Measurements from ENCODE around the gene CCDC188.

Gene CCDC188

GRCh38 chr22:20116376-20116950, 34.4 kb downstream of the CCDC188 start:
- no peak for DNase-seq

- DNase-seq = no peak
Observed at GRCh38 chr22:20115691-20116375, 35.0 kb downstream of the CCDC188 start, which contains the start of gene RANBP1. Gene RANBP1, plus strand, starts transcription at chr22:20116104. Its CDS starts 81 bp downstream, at chr22:20116185.

DNA sequence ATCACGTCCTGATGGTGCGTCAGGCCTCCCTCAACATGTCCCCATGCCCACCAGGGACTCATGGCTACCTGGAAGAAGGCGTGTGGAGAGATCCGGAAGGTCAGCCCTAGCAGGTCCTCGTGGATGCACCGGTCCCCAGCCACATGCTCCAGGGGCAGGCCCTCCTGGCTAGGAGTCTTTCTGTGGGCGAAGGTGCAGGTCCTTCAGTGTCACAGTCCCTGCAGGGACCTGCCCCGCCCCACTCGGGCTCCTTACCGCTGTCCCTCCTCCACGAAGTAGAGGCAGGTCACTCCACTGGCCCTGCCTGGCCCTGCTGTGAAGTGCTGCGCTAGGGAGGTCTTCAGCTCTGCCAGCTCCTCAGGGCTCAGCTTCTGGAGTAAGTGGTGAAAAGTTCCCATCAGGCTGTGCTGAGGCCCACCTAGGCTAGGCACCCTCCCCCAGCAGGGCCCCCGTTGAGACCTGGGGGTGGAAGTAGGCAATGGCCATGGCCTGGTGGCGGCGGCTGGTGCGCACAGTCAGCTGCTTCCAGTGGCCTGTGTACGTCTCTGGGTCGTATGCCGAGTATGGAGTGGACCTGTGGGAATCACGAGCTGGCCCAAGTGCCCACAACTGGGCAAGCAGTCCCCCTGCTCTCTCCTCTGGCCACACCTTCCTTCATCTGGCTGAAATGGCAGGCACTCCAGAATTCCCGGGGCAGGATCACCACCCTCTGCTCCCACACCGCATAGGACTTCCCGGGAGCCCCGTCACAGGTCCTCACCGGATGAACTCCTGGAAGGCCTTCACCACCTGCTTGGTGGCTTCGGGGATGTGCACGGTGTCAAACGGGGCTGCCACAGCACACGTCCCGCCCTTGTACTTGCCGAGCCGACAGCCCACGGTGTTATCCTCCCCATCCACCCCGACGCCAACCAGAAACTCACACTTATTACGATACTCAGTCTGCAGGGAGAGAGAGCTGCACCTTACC, 36.1 kb downstream of the CCDC188 start:
- DNase-seq = no peak

GRCh38 chr22:20113551-20114310, 37.1 kb downstream of the CCDC188 start:
- no peak for DNase-seq

DNA sequence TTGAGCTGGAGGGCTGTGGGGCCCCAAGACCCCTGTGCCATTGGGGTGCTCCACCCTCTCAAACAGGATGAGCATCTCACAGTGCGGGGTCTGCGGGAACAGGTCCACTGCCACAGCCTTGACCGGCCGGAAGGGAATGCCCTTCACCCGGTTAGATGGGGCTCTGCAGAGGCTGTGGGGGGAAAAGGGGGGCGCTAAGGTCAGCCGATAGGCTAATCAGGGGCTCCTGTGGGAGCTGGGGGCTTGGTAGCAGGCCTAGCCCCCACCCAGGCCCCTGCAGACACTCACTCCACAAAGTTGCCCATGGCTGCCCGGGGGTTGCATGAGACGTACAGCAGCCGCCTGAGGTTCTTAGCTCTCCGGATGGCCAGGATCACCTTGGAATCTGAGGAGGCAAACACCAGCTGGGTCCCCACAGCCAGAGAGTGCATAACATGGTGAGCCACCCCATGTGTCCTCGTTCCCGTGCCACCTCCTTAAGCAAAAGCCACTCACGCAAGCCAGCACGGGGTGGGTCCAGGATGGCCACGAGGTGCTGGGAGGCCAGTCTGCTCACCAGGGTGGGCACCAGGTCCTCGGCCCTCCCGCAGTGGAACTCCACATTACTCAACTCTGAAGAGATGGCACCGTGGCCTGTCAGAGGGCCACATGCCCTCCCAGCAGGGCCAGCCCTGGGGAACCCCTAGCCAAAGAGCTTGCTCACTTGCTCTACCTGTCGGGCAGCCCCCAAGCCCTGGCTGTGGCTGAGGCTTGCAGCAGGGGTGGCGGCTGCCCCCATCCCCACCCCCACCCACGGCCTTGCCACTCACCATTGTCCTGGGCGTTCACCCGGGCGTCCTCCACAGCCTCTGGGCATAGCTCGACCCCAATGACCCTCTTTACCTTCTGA, 38.0 kb downstream of the CCDC188 start:
- DNase-seq = no peak

DNA sequence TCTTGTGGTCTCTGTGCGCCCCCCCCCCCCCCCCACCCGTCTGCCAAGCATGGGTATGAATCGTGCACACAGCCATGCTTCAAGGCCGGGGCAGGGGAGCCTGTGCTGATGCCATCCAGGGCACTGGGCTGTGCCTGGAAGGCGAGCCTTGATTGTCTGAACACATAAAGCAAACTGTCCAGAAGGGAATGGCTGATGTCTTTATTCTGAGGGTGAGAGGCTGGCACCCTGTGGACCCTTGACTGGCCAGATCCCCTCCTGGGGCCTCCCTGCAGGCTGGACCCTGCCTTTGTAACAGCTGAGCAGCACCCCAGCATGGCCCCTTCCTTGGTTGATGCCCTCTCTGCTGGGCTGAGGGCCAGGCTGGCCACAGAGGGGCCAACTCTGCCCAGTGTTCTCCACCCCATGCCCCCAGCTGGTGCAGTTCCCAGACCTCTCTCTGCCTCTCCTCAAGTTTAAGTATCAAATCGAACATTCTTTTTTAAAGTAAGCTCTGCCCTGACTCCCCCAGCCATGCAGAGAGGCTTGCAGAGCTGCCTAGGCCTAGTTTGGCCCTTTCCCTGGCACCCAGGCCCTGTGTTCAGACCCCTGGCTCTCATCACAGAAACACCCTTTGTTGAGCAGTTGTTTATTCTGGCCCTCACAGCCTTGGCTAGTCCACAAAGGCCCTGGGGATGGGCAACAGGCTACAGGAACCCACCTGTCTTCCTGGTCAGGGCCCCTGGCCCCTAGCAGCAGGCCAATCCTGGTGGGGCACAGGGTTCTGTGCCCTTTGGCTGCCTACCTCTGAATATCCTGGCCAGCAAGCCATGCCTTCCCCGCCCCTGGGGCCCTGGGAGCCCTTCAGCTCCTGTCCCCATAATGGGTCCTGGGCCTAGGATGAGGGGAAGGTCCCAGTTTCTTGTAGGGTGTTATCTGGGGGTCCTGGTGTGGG, 38.9 kb downstream of the CCDC188 start:
- DNase-seq = no peak

DNA sequence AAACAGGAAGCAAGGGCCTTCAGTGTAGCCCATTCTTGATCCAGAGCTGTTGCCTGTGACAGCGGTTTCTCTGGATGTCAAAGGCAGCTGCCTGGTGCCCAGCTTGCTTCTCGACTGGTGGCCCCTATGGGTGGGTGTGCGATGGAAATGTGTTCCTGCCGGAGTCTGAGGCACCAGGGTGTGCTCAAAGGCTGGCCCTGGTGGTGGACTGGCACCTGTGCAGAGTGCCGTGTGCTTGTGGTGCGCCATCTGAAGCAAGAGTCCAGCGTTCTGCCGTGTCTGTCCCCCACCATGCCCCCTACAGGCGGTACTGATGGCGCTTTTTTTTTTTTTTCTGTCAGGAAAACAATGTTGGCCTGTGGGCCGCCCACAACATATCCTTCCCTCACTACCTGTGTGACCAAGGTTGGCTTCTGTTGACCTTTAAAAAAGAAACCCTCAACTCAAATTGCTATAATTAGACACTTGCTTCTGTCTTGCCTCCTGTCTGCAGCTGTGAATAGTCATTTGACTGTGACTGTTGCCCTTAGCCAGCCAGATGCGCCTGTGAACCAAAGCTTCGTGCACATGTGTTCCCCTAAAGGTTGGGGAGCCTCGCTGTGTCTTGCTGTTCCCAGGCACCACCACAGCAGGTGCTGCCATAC, 39.7 kb downstream of the CCDC188 start:
- DNase-seq = no peak

DNA sequence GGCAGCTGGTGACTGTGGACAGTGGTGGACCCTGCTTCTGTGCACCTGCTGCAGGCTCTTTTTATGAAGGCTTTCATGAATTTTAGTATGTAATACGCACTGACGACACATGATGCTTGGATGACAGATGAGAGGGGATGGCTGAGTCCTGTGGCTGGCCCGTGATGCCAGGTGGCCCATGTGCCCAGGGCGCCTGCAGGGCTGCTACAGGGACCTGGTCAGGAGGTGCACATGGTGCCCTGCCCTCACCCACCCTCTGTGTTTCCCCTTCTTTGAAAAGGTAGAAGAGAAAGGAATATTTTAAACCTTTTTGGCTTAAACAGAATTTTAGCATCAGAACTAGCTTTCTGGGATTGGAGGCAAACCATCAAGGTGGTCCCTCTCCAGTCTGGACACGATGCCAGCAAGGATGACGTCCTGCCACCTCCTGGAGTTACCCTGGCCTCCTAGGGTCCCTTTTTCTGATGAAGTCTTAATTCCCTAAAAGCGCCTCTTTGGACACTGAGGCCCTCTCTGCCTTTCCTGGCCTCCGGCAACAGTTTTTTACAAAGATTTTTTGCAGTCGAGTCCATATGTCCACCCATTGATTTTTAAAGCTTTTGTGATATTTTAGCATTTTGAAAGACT, 40.4 kb downstream of the CCDC188 start:
- no peak for DNase-seq

GRCh38 chr22:20109411-20110358, 41.2 kb downstream of the CCDC188 start:
- DNase-seq = no peak

DNA sequence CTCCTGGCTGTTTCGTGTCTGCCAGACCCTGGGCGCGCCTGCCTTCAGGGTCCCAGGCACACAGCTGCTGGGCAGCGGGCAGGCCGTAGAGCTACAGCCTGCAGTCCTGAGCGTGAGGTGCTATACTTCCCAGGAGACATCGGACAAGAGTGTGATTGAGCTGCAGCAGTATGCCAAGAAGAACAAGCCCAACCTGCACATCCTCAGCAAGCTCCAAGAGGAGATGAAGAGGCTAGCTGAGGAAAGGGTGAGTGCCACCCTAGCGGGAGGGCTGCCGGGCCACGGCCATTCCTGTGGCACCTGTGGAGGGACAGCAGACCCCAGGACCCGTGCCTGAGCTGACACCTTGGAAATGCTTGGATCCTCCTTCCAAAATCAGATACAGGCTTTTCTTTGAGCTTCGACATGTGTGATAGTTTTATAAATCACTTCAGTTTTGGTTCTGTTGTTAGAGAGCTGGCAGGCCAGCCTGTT, 42.1 kb downstream of the CCDC188 start:
- DNase-seq = no peak

- DNase-seq = no peak
Observed at GRCh38 chr22:20107951-20108756, 42.7 kb downstream of the CCDC188 start.

DNA sequence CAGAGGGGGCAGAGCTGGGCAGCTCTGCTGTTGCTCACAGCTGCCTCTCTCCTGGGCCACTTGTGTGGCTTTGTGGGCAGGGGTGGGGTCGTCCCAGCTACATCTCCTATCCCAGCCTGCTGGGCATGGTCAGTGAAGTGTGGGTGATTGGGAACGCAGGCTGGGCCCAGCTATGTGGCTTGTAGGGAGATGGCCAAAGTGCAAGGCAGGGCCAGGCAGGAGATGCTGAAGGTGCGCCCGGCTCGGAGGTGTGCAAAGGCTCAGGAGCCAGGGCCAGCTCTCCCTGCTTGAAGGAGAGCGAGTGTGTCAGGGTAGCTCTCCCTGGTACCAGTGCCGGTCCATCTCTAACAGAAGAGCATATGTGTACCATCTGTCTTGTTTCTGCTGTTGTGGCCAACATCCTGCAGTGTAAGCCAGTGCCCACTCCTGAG, 43.4 kb downstream of the CCDC188 start:
- DNase-seq = no peak

DNA sequence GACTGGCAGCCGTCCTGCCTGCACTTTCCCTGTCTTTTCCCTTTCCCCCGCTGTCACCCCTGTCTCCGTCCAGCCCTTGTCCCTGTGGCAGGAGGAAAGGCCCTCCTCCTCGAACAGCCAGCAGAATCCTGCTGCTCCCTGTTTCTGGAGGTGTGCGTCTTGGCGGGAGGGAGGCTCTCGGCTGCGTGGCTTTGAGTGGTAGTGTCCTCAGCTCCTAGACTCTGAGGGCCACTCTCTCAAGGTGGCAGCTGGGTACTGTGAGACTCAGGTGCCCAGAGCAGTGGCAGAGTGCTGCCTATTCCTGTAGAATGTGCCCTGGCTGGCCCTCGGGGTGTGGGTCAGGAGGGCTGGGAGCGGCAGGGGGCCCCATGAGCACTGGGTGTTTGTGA, 44.0 kb downstream of the CCDC188 start:
- DNase-seq = no peak

DNA sequence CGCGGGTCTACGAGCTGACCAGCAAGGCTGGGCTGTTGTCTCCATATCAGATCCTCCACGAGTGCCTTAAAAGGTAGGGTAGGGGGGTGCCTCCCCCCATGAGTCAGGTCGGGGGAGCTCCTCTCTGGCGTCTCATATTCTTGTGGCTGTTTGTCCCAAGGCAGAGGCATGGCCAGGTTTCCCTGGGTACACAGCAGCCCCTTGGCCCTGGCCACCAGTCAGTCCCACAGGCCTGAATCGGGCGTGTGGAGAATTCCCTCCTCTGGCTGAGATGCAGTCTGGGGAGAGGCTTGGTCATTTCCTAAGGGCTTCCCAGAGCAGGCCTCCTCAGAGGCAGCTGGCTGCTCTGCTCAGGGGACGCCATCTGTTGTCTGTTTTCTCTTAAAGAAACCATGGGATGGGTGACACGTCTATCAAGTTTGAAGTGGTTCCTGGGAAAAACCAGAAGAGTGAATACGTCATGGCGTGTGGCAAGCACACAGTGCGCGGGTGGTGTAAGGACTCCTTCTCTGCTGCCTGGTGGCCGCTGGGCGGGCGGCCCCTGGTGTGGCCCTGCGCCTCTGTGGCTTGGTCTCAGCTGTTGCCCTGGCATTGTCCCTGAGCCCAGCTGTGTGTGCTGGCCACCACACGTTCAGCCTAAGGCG, 44.5 kb downstream of the CCDC188 start:
- DNase-seq = no peak

DNA sequence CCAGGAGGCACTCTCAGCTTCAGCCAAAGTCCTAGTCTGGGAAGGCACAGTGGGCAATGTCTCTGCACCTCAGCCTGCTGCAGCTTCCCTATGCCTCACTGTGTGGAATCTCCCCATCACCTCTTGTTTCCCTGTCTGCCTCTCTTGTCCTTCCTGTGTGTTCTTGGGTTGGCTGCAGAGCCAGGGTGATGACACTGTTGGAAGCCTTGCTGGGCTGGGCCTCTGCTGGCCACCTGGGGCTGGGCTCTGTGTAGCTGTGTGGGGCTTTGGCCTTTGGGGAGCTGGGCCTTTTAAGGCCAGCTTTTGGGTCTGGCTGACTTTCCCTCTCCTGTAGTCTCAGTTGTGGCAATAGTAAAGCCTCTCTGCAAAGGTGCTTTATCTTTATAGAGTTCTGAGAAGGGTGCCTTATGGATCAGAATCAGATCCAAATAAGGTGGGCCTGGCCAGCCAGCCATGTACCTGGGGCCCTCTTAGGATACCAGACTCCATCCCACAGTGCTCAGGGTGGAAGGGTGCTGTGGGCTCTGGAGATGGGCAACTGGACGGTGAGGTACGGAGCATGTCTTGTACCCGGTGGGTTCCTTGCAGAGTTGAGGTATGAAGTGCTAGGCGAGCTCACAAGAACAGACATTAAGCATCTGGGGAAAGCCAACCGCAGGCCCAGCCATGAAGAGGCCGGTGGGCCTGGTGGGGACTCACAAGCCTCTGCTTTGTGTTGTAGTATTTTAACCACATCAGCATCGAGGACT, 45.2 kb downstream of the CCDC188 start:
- no peak for DNase-seq

GRCh38 chr22:20102203-20102780, 48.6 kb downstream of the CCDC188 start:
- DNase-seq = no peak
